K562 (cell line): ENCODE results near the gene TRIOBP. TPM values are rescaled to one million over a fixed set of nuclear protein-coding genes. Genes with fewer than 3 reads are reported as not detected.

Experiments used
- BRD4 ChIP-seq: fragments of 200-600 bp; sonication (generic); IDR thresholded peaks from 2 replicates; pipeline ENCODE4 v1.6.1; 2017; ENCODE audit warnings: inconsistent platforms
- FOXM1 ChIP-seq, 2 experiments: fragments of 450-650 bp in 1 of 2; sonication (generic) in 1 of 2; formaldehyde crosslinking in 1 of 2; IDR thresholded peaks; 2 replicates each; pipeline versions ENCODE4 v1.6.1 to v1.9.0; 2017 to 2022; ENCODE audit warnings: low read depth in 2 of 2, mild to moderate bottlenecking in 2 of 2, missing genetic modification reagents in 1 of 2, moderate library complexity in 1 of 2
- MTA1 ChIP-seq: fragments of 450-650 bp; IDR thresholded peaks from 2 replicates; pipeline ENCODE4 v1.6.1; 2017; ENCODE audit warnings: borderline replicate concordance
- MTA3 ChIP-seq: fragments of 450-650 bp; formaldehyde crosslinking; IDR thresholded peaks from 2 replicates; pipeline ENCODE4 v1.6.1; 2017; ENCODE audit warnings: mild to moderate bottlenecking, borderline replicate concordance
- NCOA1 ChIP-seq: fragments of 450-650 bp; IDR thresholded peaks from 2 replicates; pipeline ENCODE4 v1.6.1; 2016; ENCODE audit warnings: low read depth
- POLR2B ChIP-seq: fragments of 450-650 bp; IDR thresholded peaks from 2 replicates; pipeline ENCODE4 v1.6.1; 2018; ENCODE audit warnings: low read depth; ENCODE audit not compliant: partially characterized antibody
- RBM14 ChIP-seq: fragments of 200-400 bp; formaldehyde crosslinking; IDR thresholded peaks from 2 replicates; pipeline ENCODE4 v1.6.1; 2018; ENCODE audit warnings: low read depth, mild to moderate bottlenecking, low read length, moderate library complexity, borderline replicate concordance; ENCODE audit not compliant: insufficient read depth
- RBM25 ChIP-seq: fragments of 200-400 bp; formaldehyde crosslinking; IDR thresholded peaks from 2 replicates; pipeline ENCODE4 v1.6.1; 2018; ENCODE audit warnings: low read length, low read depth, moderate library complexity; ENCODE audit not compliant: severe bottlenecking
- SMAD4 ChIP-seq: fragments of 250-450 bp; sonication (Bioruptor Pico); conservative IDR thresholded peaks from 2 replicates; pipeline ENCODE4 v1.8.0; 2021; ENCODE audit warnings: inconsistent platforms, mild to moderate bottlenecking, moderate library complexity
- STAT5A ChIP-seq: IDR thresholded peaks from 2 replicates; pipeline ENCODE4 v1.6.1; 2012; ENCODE audit warnings: low read length, inconsistent platforms, borderline replicate concordance
- TAF9B ChIP-seq: fragments of 450-650 bp; IDR thresholded peaks from 2 replicates; pipeline ENCODE4 v1.6.1; 2018; ENCODE audit warnings: mild to moderate bottlenecking; ENCODE audit not compliant: partially characterized antibody
- TBP ChIP-seq: optimal IDR thresholded peaks from 2 replicates; pipeline ENCODE3; 2011; ENCODE audit warnings: low read depth, low read length, improper control_type of control experiment
- XRCC5 ChIP-seq: fragments of 200-400 bp; formaldehyde crosslinking; IDR thresholded peaks from 2 replicates; pipeline ENCODE4 v1.6.1; 2017; ENCODE audit warnings: low read depth, mild to moderate bottlenecking, low read length
- ZNF589 ChIP-seq: fragments of 200-800 bp; sonication (Bioruptor generic); IDR thresholded peaks from 2 replicates; pipeline ENCODE4 v1.6.1; 2016; ENCODE audit warnings: low read depth, missing genetic modification characterization, missing compliant biosample characterization
- polyA plus RNA-seq, 8 experiments: library from polyadenylated mRNA; depleted of rRNA in 4 of 8; stranded (reverse) in 5 of 8; unstranded in 3 of 8; fragments of >200 nt; fragmentation: Nextera tagmentation in 2 of 8; fragmentation: Illumina TruSeq in 1 of 8; extraction: Ambion mirVana in 2 of 8; extraction: Trizol in 1 of 8; gene quantifications; 2 replicates each; pipeline versions ENCODE4 v1.2.1 to v1.2.3, GENCODE V29; 2011 to 2014; ENCODE audit warnings: inconsistent platforms in 1 of 8, missing spikeins in 1 of 8
- total RNA-seq, 7 experiments: library from RNA; depleted of rRNA in 6 of 7; stranded (reverse); fragments of >200 nt in 6 of 7; fragmentation: Illumina TruSeq in 2 of 7; extraction: Trizol in 2 of 7; gene quantifications; 2 replicates each; pipeline versions ENCODE4 v1.2.1 to v1.2.3, GENCODE V29; 2011 to 2021; ENCODE audit warnings: low replicate concordance in 1 of 7
- TF ChIP-seq, protein P1 (sequence below), 2 experiments: fragments of 450-650 bp in 1 of 2; sonication (generic) in 1 of 2; formaldehyde crosslinking in 1 of 2; IDR thresholded peaks; 2 replicates each; pipeline versions ENCODE4 v1.7.1 to v1.9.0; 2016 to 2022; ENCODE audit warnings: inconsistent platforms in 1 of 2, mild to moderate bottlenecking in 1 of 2, missing genetic modification reagents in 1 of 2
- TF ChIP-seq, protein P2 (sequence below), 2 experiments: fragments of 250-450 bp in 1 of 2; fragments of 450-650 bp in 1 of 2; sonication (Bioruptor Pico) in 1 of 2; IDR thresholded peaks; 2 replicates each; pipeline versions ENCODE4 v1.6.1 to v1.8.0; 2016 to 2021; ENCODE audit warnings: mild to moderate bottlenecking in 2 of 2, moderate library complexity in 2 of 2, missing compliant biosample characterization in 1 of 2, missing genetic modification characterization in 1 of 2

The TRIOBP gene
- total and polyA plus RNA-seq, 9 of the 15 experiments (the other 6 are each of a cell fraction or from before 2014, with no cell fraction given) = 0.24 to 13.8 (median 5.5) TPM

DNA sequence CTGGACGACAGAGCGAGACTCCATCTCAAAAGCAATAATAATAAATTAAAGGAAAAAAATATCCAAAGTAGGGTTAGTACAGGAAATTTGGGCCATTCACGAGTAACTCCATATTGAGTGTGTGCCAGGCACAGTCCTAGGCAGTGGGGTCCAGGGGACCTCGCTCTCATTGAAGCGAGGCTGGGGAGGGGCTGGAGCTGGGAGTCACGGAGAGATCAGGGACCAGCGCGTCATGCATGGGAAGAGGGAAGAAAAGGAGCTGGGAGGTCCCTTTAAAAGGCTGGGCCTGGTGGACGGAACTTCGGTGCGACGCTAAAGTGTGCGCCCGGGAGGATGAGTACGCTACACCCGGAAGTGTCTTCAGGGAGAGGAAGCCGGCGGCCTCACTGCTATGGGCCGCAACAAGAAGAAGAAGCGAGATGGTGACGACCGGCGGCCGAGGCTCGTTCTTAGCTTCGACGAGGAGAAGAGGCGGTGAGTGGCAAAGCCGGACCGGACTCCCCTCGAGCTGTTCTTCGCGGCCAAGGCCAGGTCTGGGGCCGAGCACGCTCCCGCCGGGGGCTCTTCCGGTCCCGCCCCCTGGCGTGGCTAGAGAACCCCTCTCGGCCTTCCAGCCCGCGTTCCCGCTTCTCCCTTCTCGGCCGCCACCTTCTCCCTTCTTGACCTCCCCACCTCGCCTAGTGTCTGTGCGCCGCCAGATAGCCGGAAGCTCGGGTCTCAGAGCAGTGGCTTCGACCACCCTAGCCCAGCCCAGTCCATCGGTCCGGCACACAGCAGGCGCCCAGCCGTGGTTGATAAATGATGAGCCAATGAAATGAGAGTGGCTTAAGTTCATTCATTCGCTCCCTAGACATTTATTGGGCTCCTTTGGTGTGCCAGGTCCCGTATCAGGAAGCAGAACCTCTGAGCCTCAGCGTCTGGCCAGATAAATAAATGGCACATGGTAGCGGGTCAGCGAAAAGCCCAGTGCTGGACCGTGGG lies 10.6 kb upstream of the TRIOBP start, which contains the start of gene NOL12 (continued):
- TF ChIP-seq SMAD4 (CRISPR knock-in tag) = peak; percentile 50; the same call in 1 of the 2 replicates
- peak; percentile 72; the same call in 1 of the 2 replicates for TF ChIP-seq MTA3
- TF ChIP-seq, protein P1, sequence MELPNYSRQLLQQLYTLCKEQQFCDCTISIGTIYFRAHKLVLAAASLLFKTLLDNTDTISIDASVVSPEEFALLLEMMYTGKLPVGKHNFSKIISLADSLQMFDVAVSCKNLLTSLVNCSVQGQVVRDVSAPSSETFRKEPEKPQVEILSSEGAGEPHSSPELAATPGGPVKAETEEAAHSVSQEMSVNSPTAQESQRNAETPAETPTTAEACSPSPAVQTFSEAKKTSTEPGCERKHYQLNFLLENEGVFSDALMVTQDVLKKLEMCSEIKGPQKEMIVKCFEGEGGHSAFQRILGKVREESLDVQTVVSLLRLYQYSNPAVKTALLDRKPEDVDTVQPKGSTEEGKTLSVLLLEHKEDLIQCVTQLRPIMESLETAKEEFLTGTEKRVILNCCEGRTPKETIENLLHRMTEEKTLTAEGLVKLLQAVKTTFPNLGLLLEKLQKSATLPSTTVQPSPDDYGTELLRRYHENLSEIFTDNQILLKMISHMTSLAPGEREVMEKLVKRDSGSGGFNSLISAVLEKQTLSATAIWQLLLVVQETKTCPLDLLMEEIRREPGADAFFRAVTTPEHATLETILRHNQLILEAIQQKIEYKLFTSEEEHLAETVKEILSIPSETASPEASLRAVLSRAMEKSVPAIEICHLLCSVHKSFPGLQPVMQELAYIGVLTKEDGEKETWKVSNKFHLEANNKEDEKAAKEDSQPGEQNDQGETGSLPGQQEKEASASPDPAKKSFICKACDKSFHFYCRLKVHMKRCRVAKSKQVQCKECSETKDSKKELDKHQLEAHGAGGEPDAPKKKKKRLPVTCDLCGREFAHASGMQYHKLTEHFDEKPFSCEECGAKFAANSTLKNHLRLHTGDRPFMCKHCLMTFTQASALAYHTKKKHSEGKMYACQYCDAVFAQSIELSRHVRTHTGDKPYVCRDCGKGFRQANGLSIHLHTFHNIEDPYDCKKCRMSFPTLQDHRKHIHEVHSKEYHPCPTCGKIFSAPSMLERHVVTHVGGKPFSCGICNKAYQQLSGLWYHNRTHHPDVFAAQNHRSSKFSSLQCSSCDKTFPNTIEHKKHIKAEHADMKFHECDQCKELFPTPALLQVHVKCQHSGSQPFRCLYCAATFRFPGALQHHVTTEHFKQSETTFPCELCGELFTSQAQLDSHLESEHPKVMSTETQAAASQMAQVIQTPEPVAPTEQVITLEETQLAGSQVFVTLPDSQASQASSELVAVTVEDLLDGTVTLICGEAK (IDR thresholded peaks at IDR 0.05) = peak; percentile 99
- TF ChIP-seq, protein P1 (CRISPR knock-in tag; IDR thresholded peaks at IDR 0.05) = no peak
- 0 out of 2 replicates have a peak, but pooled peaks have one; percentile 34 for TF ChIP-seq FOXM1 (IDR thresholded peaks at IDR 0.05; ENCODE audit: low read depth)
- TF ChIP-seq FOXM1 (CRISPR knock-in tag; IDR thresholded peaks at IDR 0.05; ENCODE audit: low read depth) = no peak
- TF ChIP-seq RBM14 = no peak
- TF ChIP-seq NCOA1 = peak; percentile 98
- TF ChIP-seq BRD4 = no peak
- TF ChIP-seq ZNF589 (CRISPR knock-in tag) = no peak
- TF ChIP-seq POLR2B = peak; percentile 54
- peak; percentile 91 for TF ChIP-seq XRCC5
- TF ChIP-seq, protein P2, sequence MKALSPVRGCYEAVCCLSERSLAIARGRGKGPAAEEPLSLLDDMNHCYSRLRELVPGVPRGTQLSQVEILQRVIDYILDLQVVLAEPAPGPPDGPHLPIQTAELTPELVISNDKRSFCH (CRISPR knock-in tag; IDR thresholded peaks at IDR 0.05) = no peak
- TF ChIP-seq, protein P2 (tag; IDR thresholded peaks at IDR 0.05) = peak; percentile 53; the same call in 1 of the 2 replicates
- peak; percentile 76 for TF ChIP-seq TAF9B
- no peak for TF ChIP-seq STAT5A
- TF ChIP-seq TBP = peak; percentile 83
- TF ChIP-seq RBM25 = no peak
- TF ChIP-seq MTA1 = peak; percentile 72; the same call in 1 of the 2 replicates
